Spinal cord (tissue), 10 donors: ENCODE measurements around the gene RAB20. TPM values are rescaled to one million over a fixed set of nuclear protein-coding genes. Genes with fewer than 3 reads are reported as not detected.
"Not testable (repeated sequence)": the region's sequence is repeated elsewhere in the genome, so short reads cannot be mapped to it uniquely, and the experiment has no call there.

Experiments used
- DNase-seq, 6 donors: peaks; one replicate each; pipeline versions ENCODE4 v3.0.0 to v3.0.0-alpha.2; 2013 to 2015; ENCODE audit warnings: low spot score in 6 of 6, low read depth in 4 of 6
- H3K27ac ChIP-seq: one replicate; pipeline ENCODE4 v1.5.1; 2013; ENCODE audit warnings: low read depth, low read length, control low read depth
- H3K27me3 ChIP-seq: one replicate; pipeline ENCODE4 v1.6.1; 2013; ENCODE audit warnings: low read length; ENCODE audit not compliant: control insufficient read depth, insufficient read depth
- H3K36me3 ChIP-seq: one replicate; pipeline ENCODE4 v1.6.1; 2013; ENCODE audit warnings: low read length; ENCODE audit not compliant: control insufficient read depth, insufficient read depth
- H3K4me1 ChIP-seq: one replicate; pipeline ENCODE4 v1.6.1; 2013; ENCODE audit warnings: low read length; ENCODE audit not compliant: control insufficient read depth, insufficient read depth
- H3K4me3 ChIP-seq: one replicate; pipeline ENCODE4 v1.5.1; 2013; ENCODE audit warnings: low read depth, low read length, control low read depth
- H3K9me3 ChIP-seq: one replicate; pipeline ENCODE4 v1.6.1; 2013; ENCODE audit warnings: low read length; ENCODE audit not compliant: control insufficient read depth, insufficient read depth
- WGBS: methylation state at CpG from one replicate; pipeline ENCODE4 v1.1.5; 2013; ENCODE audit warnings: missing lambda C conversion rate; ENCODE audit not compliant: insufficient coverage; 5-methylcytosine and 5-hydroxymethylcytosine counted together
- long read RNA-seq, 4 donors: transcript quantifications; one replicate each; lab custom pipeline, GENCODE V29; 2026
- polyA plus RNA-seq, 2 donors: library from polyadenylated mRNA; unstranded; fragments of 120-200 nt; gene quantifications; one replicate each; pipeline ENCODE4 v1.2.1, GENCODE V29; 2013; ENCODE audit not compliant: insufficient read length in 2 of 2
- total RNA-seq, 2 donors: library from RNA; depleted of rRNA in 1 of 2; stranded (reverse); fragments of 120-200 nt in 1 of 2; fragments of >200 nt in 1 of 2; gene quantifications; one replicate each; pipeline versions ENCODE4 v1.2.3 to v1.2.4, GENCODE V29; 2013 to 2014
- donor health status: healthy.

RAB20 gene, protein sequence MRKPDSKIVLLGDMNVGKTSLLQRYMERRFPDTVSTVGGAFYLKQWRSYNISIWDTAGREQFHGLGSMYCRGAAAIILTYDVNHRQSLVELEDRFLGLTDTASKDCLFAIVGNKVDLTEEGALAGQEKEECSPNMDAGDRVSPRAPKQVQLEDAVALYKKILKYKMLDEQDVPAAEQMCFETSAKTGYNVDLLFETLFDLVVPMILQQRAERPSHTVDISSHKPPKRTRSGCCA
- total RNA-seq, result 1 to 10 TPM; 7.4 to 8.3 TPM
- 1 to 10 TPM; 2.6 to 3.3 TPM for polyA plus RNA-seq
- long read RNA-seq, donor 1, result 0 reads
- long read RNA-seq, donor 2, result 0 reads
- long read RNA-seq, donor 3, partial matches to known transcripts, result 0 of 1 reads
- long read RNA-seq, donor 3, other reads (novel, unspliced or antisense), result 0 of 1 reads
- long read RNA-seq, donor 4, transcript RAB20-201 (2 exons, 1,518 nt), result major isoform, 15 of 15 reads
- long read RNA-seq, donor 4, partial matches to known transcripts, result 0 of 15 reads
- long read RNA-seq, donor 4, other reads (novel, unspliced or antisense), result 0 of 15 reads

- H3K27me3 ChIP-seq, result peaks cover 36% of the 10 kb centered on the region
- H3K36me3 ChIP-seq, result peaks cover 4% of the 10 kb centered on the region
- H3K4me1 ChIP-seq, result peaks cover 18% of the 10 kb centered on the region
- H3K4me3 ChIP-seq, result peak within 1 kb of the TSS; percentile 85
- under 1% methylated on average over 52 of the region's 79 CpGs for WGBS
- DNase-seq, result peak in 3 of 6 donors; percentile 13 to 76 (median 52)
- peak within 1 kb of the TSS; percentile 50 for H3K27ac ChIP-seq
- H3K9me3 ChIP-seq, result no peaks in the 10 kb centered on the region
These were observed at the start of gene RAB20 for GRCh38 chr13:110561344-110562035. Gene RAB20, minus strand, starts transcription at chr13:110561722. Its CDS starts 203 bp downstream, at chr13:110561519.

DNA sequence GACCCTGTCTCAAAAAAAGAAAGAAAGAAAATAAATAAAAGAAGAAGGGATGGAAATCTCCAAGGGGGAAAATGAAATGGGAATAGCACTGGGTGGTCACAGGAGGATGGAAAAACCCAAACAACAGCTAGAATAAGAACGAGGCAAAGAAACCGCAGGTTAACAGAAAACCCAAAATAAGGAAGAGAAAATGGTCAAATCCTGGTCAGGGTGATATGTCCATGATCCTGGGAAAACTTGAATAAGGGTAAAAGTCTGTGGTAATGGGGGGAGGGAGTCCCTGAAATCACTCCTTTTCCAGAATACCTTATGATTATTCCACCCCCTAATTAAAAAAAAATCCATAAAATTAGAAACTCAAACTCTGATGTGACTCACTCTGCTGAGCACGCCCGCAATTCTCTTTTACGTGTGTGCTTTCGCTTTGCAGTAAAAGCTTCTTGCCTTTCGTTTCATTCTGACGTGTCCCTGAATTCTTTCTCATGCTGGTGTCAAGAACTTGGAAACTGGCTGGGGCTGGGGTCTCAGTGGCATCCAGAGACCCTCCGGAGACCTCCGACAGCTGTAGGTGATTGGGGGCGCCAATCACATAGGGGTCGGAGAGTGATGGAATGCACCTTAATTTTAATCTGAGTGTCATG, 49.6 kb upstream of the RAB20 start:
- no peak for DNase-seq
- Histone ChIP-seq H3K36me3 (no peaks in the 10 kb centered on the region), H3K4me3 (no peak overlapping the region), H3K4me1 (peaks cover 8% of the 10 kb centered on the region), H3K27ac (no peak overlapping the region), H3K27me3 (peaks cover 3% of the 10 kb centered on the region), H3K9me3 (peaks cover 1% of the 10 kb centered on the region)
- 88% methylated on average over 8 of the region's 12 CpGs for WGBS

DNA sequence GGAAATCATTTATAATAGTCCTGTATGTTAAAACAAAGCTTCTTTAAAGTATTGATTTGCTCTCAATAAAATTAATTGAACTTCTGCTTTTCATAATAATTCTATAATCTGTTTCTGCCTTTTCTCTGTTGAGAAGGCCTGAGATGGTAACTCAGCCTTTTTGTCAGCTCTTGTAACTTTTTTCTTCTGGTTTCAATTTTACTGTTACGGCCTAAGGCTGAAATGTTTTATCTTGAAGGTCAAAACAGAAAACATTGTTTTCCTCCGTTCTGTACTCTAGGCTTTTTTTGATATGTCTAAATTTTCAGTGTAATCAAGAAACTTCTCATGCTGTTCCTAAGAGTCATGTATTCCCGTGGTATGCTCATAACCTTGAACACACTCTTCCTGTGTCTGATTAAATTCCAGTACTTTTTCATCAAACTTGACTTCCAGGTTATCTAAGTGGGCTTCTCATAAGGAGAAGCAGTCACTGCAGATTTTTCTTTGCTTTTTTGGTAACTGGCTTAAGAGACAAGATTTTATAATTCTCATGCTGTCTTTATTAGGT, 46.2 kb upstream of the RAB20 start:
- Histone ChIP-seq H3K9me3 (no peaks in the 10 kb centered on the region), H3K27me3 (peaks cover 3% of the 10 kb centered on the region), H3K36me3 (no peaks in the 10 kb centered on the region), H3K4me1 (no peaks in the 10 kb centered on the region), H3K27ac (no peak overlapping the region), H3K4me3 (no peak overlapping the region)
- no peak for DNase-seq
- no CpG with 5 or more reads among the region's 3 CpGs for WGBS

- not testable (repeated sequence) for H3K9me3 ChIP-seq, H3K27me3 ChIP-seq, H3K4me1 ChIP-seq, DNase-seq, H3K27ac ChIP-seq, H3K4me3 ChIP-seq, H3K36me3 ChIP-seq
- no CpG with 5 or more reads among the region's 33 CpGs for WGBS
These were observed 44.8 kb upstream of the RAB20 start for GRCh38 chr13:110606281-110606680.

DNA sequence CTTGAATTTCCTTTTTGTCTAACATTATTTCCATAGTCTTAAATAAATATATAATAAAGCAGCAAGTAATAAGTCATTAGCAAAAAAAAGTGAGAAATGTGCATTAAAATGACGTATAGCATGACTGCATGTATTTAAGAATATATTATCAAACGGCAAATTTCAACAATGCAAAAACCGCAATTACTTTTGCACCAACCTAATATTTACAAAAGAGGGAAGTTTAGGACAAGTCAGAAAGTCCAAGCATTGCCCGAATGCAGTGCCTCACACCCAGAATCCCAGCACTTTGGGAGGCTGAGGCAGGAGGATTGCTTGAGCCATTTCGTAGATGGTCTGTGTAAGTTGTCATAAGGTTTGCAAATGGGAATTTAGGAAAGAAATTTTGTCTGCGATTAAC, 43.6 kb upstream of the RAB20 start:
- WGBS, result no CpG with 5 or more reads among the region's 6 CpGs
- no peak overlapping the region for H3K27ac ChIP-seq

DNA sequence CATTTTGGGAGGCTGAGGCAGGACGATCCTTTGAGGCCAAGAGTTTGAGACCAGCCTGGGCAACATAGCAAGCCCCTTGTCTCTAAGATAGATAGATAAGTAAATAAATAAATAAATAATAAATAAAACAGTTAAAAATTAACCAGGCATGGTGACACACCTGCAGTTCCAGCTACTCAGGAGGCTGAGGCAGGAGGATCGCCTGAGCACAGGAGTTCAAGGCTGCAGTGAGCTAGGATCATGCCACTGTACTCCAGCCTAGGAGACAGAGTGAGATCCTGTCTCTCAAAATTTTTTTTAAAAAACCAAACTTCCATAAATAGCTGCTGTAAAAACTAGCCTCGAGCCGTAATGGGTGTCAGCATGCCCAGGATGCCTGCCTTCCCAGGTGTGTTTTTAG, 39.5 kb upstream of the RAB20 start:
- no peaks in the 10 kb centered on the region for H3K9me3 ChIP-seq
- DNase-seq, result no peak
- no peaks in the 10 kb centered on the region for H3K4me1 ChIP-seq
- no peak overlapping the region for H3K27ac ChIP-seq
- H3K27me3 ChIP-seq, result no peaks in the 10 kb centered on the region
- WGBS, result 100% methylated on average over 1 of the region's 4 CpGs
- no peak overlapping the region for H3K4me3 ChIP-seq
- no peaks in the 10 kb centered on the region for H3K36me3 ChIP-seq

More for the DNA sequence above, 43.6 kb upstream of the RAB20 start:
- Histone ChIP-seq H3K4me1 (no peaks in the 10 kb centered on the region), H3K27me3 (no peaks in the 10 kb centered on the region), H3K36me3 (no peaks in the 10 kb centered on the region), H3K9me3 (no peaks in the 10 kb centered on the region), H3K4me3 (no peak overlapping the region)
- DNase-seq, result no peak

GRCh38 chr13:110600261-110600819, 38.8 kb upstream of the RAB20 start:
- Histone ChIP-seq H3K27ac (no peak overlapping the region), H3K4me1 (no peaks in the 10 kb centered on the region), H3K36me3 (no peaks in the 10 kb centered on the region), H3K27me3 (no peaks in the 10 kb centered on the region), H3K9me3 (no peaks in the 10 kb centered on the region), H3K4me3 (no peak overlapping the region)
- WGBS, result 80% methylated on average over 9 of the region's 10 CpGs
- DNase-seq, result peak in 1 of 6 donors; percentile 20

- Histone ChIP-seq H3K27ac (no peak overlapping the region), H3K36me3 (no peaks in the 10 kb centered on the region), H3K9me3 (no peaks in the 10 kb centered on the region), H3K4me3 (no peak overlapping the region), H3K27me3 (no peaks in the 10 kb centered on the region), H3K4me1 (no peaks in the 10 kb centered on the region)
- no peak for DNase-seq
- 77% methylated on average over 13 of the region's 16 CpGs for WGBS
These were observed 35.6 kb upstream of the RAB20 start for GRCh38 chr13:110597041-110597689.
